Stimulated activated memory B cell treated with anti-CD40 and anti-IgM and Interleukin-4, amounts not matched to agents 10 μg/mL and 1 μg/mL and 100 μg/mL, for 72 hours (primary cell): ENCODE results near the gene GIN1.

Experiments
- ATAC-seq: fragments of 150-1000 bp; cut with Tn5 transposase; 2 replicates; pipeline ENCODE4 v1.10.0; 2021
- H3K27ac Mint-ChIP-seq: one replicate; pipeline ENCODE4 v1.8.0; 2022; ENCODE audit warnings: mild to moderate bottlenecking, mixed read lengths
- H3K27me3 Mint-ChIP-seq: one replicate; pipeline ENCODE4 v1.8.0; 2022; ENCODE audit warnings: mixed read lengths
- H3K36me3 Mint-ChIP-seq: one replicate; pipeline ENCODE4 v1.8.0; 2022; ENCODE audit warnings: mixed read lengths
- H3K4me1 Mint-ChIP-seq: one replicate; pipeline ENCODE4 v1.8.0; 2022; ENCODE audit warnings: mixed read lengths
- H3K4me3 Mint-ChIP-seq: one replicate; pipeline ENCODE4 v1.8.0; 2022; ENCODE audit warnings: mild to moderate bottlenecking, moderate library complexity, mixed read lengths
- H3K9me3 Mint-ChIP-seq: one replicate; pipeline ENCODE4 v1.8.0; 2022; ENCODE audit warnings: mixed read lengths

GIN1 gene

GRCh38 chr5:103120607-103121200 is 766 bp upstream of the GIN1 start:
- Mint-ChIP-seq H3K4me3 (peak overlapping the region; percentile 91), H3K27ac (peak overlapping the region; percentile 97), H3K36me3 (no peaks in the 10 kb centered on the region), H3K4me1 (peaks cover 34% of the 10 kb centered on the region), H3K9me3 (no peaks in the 10 kb centered on the region), H3K27me3 (no peaks in the 10 kb centered on the region)
- peak; percentile 1 for ATAC-seq

- H3K27me3 Mint-ChIP-seq = no peaks in the 10 kb centered on the region
- peak overlapping the region; percentile 91 for H3K4me3 Mint-ChIP-seq
- no peak for ATAC-seq
- H3K9me3 Mint-ChIP-seq = no peaks in the 10 kb centered on the region
- peak overlapping the region; percentile 97 for H3K27ac Mint-ChIP-seq
- peaks cover 8% of the 10 kb centered on the region for H3K36me3 Mint-ChIP-seq
- peaks cover 39% of the 10 kb centered on the region for H3K4me1 Mint-ChIP-seq
Measured at GRCh38 chr5:103119070-103119764, 721 bp downstream of the GIN1 start.

- H3K9me3 Mint-ChIP-seq = no peaks in the 10 kb centered on the region
- no peaks in the 10 kb centered on the region for H3K27me3 Mint-ChIP-seq
- H3K4me3 Mint-ChIP-seq = no peak overlapping the region
- peaks cover 45% of the 10 kb centered on the region for H3K4me1 Mint-ChIP-seq
- H3K36me3 Mint-ChIP-seq = peaks cover 8% of the 10 kb centered on the region
- H3K27ac Mint-ChIP-seq = no peak overlapping the region
- ATAC-seq = no peak
Measured at GRCh38 chr5:103117471-103117991, 2.4 kb downstream of the GIN1 start.

GRCh38 chr5:103114440-103114839 is 5.5 kb downstream of the GIN1 start:
- Mint-ChIP-seq H3K27ac (no peak overlapping the region), H3K36me3 (peaks cover 13% of the 10 kb centered on the region), H3K4me3 (no peak overlapping the region), H3K4me1 (peaks cover 46% of the 10 kb centered on the region), H3K27me3 (no peaks in the 10 kb centered on the region), H3K9me3 (peaks cover 3% of the 10 kb centered on the region)
- no peak for ATAC-seq

GRCh38 chr5:103112910-103113309 is 7.0 kb downstream of the GIN1 start:
- Mint-ChIP-seq H3K4me1 (peaks cover 40% of the 10 kb centered on the region), H3K36me3 (peaks cover 13% of the 10 kb centered on the region), H3K27ac (no peak overlapping the region), H3K27me3 (no peaks in the 10 kb centered on the region), H3K9me3 (peaks cover 3% of the 10 kb centered on the region), H3K4me3 (no peak overlapping the region)
- ATAC-seq = no peak

GRCh38 chr5:103111468-103111867 is 8.5 kb downstream of the GIN1 start:
- H3K4me3 Mint-ChIP-seq = no peak overlapping the region
- peaks cover 40% of the 10 kb centered on the region for H3K4me1 Mint-ChIP-seq
- peaks cover 13% of the 10 kb centered on the region for H3K36me3 Mint-ChIP-seq
- peaks cover 3% of the 10 kb centered on the region for H3K9me3 Mint-ChIP-seq
- H3K27me3 Mint-ChIP-seq = no peaks in the 10 kb centered on the region
- ATAC-seq = no peak
- H3K27ac Mint-ChIP-seq = peak overlapping the region; percentile 29

- no peak overlapping the region for H3K27ac Mint-ChIP-seq
- H3K27me3 Mint-ChIP-seq = no peaks in the 10 kb centered on the region
- H3K36me3 Mint-ChIP-seq = peaks cover 12% of the 10 kb centered on the region
- no peak for ATAC-seq
- no peak overlapping the region for H3K4me3 Mint-ChIP-seq
- H3K9me3 Mint-ChIP-seq = peaks cover 3% of the 10 kb centered on the region
- peaks cover 40% of the 10 kb centered on the region for H3K4me1 Mint-ChIP-seq
Measured at GRCh38 chr5:103110403-103110802, 9.5 kb downstream of the GIN1 start.

GRCh38 chr5:103109277-103109676 is 10.7 kb downstream of the GIN1 start:
- Mint-ChIP-seq H3K4me1 (peaks cover 30% of the 10 kb centered on the region), H3K4me3 (no peak overlapping the region), H3K9me3 (peaks cover 3% of the 10 kb centered on the region)

GRCh38 chr5:103108086-103108485 is 11.9 kb downstream of the GIN1 start:
- H3K9me3 Mint-ChIP-seq = peaks cover 3% of the 10 kb centered on the region
- no peaks in the 10 kb centered on the region for H3K27me3 Mint-ChIP-seq
- H3K4me1 Mint-ChIP-seq = peaks cover 22% of the 10 kb centered on the region
- H3K36me3 Mint-ChIP-seq = peaks cover 15% of the 10 kb centered on the region
- ATAC-seq = no peak
- H3K4me3 Mint-ChIP-seq = no peak overlapping the region
- H3K27ac Mint-ChIP-seq = no peak overlapping the region

More at GRCh38 chr5:103109277-103109676, 10.7 kb downstream of the GIN1 start:
- Mint-ChIP-seq H3K36me3 (peaks cover 9% of the 10 kb centered on the region), H3K27ac (no peak overlapping the region), H3K27me3 (no peaks in the 10 kb centered on the region)
- no peak for ATAC-seq

- peaks cover 28% of the 10 kb centered on the region for H3K36me3 Mint-ChIP-seq
- no peak overlapping the region for H3K4me3 Mint-ChIP-seq
- no peaks in the 10 kb centered on the region for H3K9me3 Mint-ChIP-seq
- H3K27ac Mint-ChIP-seq = no peak overlapping the region
- no peak for ATAC-seq
- H3K27me3 Mint-ChIP-seq = no peaks in the 10 kb centered on the region
- no peaks in the 10 kb centered on the region for H3K4me1 Mint-ChIP-seq
Measured at GRCh38 chr5:103102234-103102633, 17.7 kb downstream of the GIN1 start.

GRCh38 chr5:103101079-103101750 is 18.7 kb downstream of the GIN1 start:
- no peak overlapping the region for H3K27ac Mint-ChIP-seq
- H3K27me3 Mint-ChIP-seq = no peaks in the 10 kb centered on the region
- no peak overlapping the region for H3K4me3 Mint-ChIP-seq
- H3K4me1 Mint-ChIP-seq = no peaks in the 10 kb centered on the region
- ATAC-seq = no peak
- H3K9me3 Mint-ChIP-seq = no peaks in the 10 kb centered on the region
- H3K36me3 Mint-ChIP-seq = peaks cover 35% of the 10 kb centered on the region

- Mint-ChIP-seq H3K4me1 (no peaks in the 10 kb centered on the region), H3K36me3 (peaks cover 39% of the 10 kb centered on the region), H3K27me3 (no peaks in the 10 kb centered on the region), H3K9me3 (no peaks in the 10 kb centered on the region), H3K27ac (no peak overlapping the region), H3K4me3 (no peak overlapping the region)
- no peak for ATAC-seq
Measured at GRCh38 chr5:103098993-103099392, 20.9 kb downstream of the GIN1 start.

GRCh38 chr5:103094737-103095136 is 25.2 kb downstream of the GIN1 start:
- H3K4me1 Mint-ChIP-seq = no peaks in the 10 kb centered on the region
- no peaks in the 10 kb centered on the region for H3K27me3 Mint-ChIP-seq
- no peak overlapping the region for H3K27ac Mint-ChIP-seq
- peaks cover 46% of the 10 kb centered on the region for H3K36me3 Mint-ChIP-seq
- peaks cover 2% of the 10 kb centered on the region for H3K9me3 Mint-ChIP-seq
- H3K4me3 Mint-ChIP-seq = no peak overlapping the region
- no peak for ATAC-seq

- H3K36me3 Mint-ChIP-seq = peaks cover 53% of the 10 kb centered on the region
- H3K4me3 Mint-ChIP-seq = no peak overlapping the region
- ATAC-seq = no peak
- no peak overlapping the region for H3K27ac Mint-ChIP-seq
- H3K9me3 Mint-ChIP-seq = peaks cover 2% of the 10 kb centered on the region
- H3K27me3 Mint-ChIP-seq = no peaks in the 10 kb centered on the region
- no peaks in the 10 kb centered on the region for H3K4me1 Mint-ChIP-seq
Measured at GRCh38 chr5:103093727-103094126, 26.2 kb downstream of the GIN1 start.

GRCh38 chr5:103092676-103093075 is 27.3 kb downstream of the GIN1 start:
- Mint-ChIP-seq H3K4me1 (no peaks in the 10 kb centered on the region), H3K27me3 (no peaks in the 10 kb centered on the region), H3K9me3 (peaks cover 2% of the 10 kb centered on the region), H3K36me3 (peaks cover 62% of the 10 kb centered on the region), H3K4me3 (no peak overlapping the region), H3K27ac (no peak overlapping the region)
- no peak for ATAC-seq
